Stimulated activated naive CD4-positive, alpha-beta T cell treated with Interleukin-2 at 50 U/mL for 16 hours (primary cell): ENCODE data around the gene PAWR.
"Not testable (repeated sequence)": the region's sequence is repeated elsewhere in the genome, so short reads cannot be mapped to it uniquely, and the experiment has no call there.

Source experiments
- DNase-seq: peaks from one replicate; lab custom pipeline; 2025; lab: John Stamatoyannopoulos, UW

Gene PAWR

DNA sequence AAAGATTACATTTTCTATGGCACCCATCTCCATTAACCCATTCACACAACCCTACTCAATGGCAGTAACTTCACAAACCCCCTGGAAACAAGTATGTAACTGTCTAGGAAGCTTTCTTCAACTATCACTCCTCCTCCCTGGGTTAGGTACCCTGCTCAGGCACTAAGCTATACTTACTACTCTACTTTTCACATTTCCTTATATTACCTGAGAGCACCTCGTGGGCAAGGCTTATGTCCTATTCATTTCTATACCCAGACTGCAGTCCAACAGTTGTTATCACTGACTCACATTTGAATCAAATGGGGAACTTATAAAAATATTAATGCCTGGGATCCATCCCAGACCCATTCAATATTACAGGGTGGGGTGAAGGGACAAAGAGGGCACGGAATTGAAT is 4.6 kb downstream of the PAWR start:
- DNase-seq: no peak

- DNase-seq: no peak
Observed at GRCh38 chr12:79685068-79685467, 5.7 kb downstream of the PAWR start.

- DNase-seq: not testable (repeated sequence)
Observed at GRCh38 chr12:79684338-79684737, 6.4 kb downstream of the PAWR start.

- no peak for DNase-seq
Observed at GRCh38 chr12:79682593-79682992, 8.2 kb downstream of the PAWR start.

DNA sequence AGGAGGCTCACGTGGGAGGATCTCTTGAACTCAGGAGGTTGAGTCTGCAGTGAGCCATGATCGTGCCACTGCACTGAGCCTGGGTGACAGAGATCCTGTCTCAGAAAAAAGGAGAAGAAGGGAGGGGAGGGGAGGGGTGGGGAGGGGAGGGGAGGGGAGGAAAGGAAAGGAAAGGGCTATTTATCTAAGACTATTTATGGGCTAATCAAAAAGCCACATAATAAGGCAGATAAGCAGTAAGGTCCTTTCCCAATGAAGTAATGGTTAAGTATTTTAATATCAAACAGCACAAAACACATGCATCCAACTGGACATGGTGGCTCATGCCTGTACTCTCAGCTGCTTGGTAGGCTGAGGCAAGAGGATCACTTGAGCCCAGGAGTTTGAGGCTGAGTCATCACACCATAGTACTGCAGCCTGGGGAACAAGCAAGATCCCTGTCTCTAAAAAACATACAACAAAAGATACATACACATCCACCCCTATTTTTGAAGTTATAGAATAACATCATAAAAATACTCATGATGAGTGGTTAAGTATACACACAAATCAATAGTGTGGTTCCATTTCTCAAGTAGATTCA is 9.7 kb downstream of the PAWR start:
- no peak for DNase-seq

DNA sequence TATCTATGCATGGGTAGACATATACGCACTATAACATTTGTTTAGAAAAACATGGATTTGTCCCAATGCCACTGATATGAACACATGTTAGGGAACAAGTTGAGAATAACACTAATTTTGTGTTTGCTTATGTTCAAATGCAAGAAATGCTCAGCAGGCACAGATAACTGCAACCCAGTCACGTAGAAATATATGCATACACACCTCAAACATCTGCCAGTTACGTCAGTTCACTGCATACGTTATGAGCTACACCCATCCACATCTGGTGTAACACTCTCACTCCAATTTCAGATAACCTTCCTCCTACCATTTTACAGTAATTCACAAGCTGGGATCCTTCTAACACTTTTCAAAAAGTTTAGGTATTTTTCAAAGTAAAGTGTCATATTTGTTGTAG is 10.7 kb downstream of the PAWR start:
- no peak for DNase-seq

DNA sequence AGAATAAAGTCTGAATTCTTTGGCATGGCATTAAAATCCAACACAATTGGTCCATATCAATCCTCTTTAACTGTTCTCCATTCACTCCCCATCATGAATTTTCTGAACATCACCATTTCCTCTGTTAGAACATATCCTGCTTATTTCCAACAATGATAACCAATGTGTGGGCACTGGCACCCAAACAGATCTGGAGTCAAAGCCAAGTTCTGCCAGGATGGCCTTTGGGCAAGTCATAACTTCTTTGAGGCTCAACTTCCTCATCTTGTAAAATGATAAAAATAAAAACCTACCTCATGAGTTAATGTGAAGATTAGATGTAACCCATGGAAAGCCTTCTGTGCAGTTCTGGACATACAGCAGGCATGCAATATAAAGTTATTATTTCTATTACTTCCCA is 12.5 kb downstream of the PAWR start:
- no peak for DNase-seq

DNA sequence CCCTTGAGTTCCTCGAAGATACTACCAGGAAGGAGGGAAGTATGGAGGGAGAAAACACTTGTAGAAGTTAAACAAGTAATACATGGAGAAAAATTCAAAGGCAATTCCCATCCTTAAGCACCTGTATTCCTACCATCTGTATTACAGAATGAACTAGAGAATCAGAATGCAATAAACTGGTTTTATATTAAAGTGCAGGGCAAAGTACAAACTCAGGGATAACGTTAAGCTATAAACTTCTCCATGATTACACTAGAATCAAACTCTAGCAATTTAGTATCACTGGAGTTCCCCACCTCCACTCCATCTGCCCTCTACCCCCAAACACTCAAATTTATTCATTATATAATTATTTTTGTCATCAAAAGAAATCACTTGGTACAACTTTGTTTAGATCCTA is 13.1 kb downstream of the PAWR start:
- no peak for DNase-seq

DNA sequence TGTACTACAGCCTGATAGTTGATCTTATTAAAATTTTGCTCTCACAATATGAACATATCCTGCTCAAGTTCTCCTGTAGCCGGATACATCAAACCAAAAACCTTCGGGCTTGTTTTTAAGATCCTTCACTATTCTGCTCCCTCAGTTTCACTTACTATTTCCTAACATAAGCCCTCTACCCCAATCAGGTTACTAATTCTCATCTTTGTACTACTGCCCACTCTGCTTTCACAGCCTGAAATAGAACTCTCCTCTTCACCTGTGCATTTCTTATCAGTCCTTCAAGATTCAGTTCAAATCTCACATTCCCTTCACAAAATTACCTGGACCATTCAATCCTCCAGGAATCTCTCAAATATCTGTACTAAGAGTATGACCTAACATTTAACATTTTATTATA is 14.2 kb downstream of the PAWR start:
- DNase-seq: no peak

- no peak for DNase-seq
Observed at GRCh38 chr12:79674629-79675028, 16.1 kb downstream of the PAWR start.

GRCh38 chr12:79673354-79673753 is 17.4 kb downstream of the PAWR start:
- DNase-seq: no peak

DNA sequence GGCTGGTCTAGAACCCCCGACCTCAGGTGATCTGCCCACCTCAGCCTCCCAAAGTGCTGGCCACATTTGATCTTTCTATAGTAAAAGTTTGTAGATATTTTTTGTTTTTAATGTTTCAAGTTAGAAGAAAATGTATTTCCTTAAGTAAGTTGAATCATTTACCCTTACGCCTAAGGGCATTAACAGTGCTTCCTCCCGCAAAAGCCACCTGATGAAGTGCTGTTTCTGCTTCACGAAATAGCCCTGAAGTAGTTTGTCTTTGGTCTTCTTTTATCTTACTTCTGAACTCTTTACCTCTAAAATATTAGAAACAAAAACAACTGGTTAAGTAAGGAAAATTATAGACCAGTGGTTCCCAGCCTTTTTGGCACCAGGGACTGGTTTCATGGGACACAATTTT is 22.7 kb downstream of the PAWR start:
- DNase-seq: no peak

DNA sequence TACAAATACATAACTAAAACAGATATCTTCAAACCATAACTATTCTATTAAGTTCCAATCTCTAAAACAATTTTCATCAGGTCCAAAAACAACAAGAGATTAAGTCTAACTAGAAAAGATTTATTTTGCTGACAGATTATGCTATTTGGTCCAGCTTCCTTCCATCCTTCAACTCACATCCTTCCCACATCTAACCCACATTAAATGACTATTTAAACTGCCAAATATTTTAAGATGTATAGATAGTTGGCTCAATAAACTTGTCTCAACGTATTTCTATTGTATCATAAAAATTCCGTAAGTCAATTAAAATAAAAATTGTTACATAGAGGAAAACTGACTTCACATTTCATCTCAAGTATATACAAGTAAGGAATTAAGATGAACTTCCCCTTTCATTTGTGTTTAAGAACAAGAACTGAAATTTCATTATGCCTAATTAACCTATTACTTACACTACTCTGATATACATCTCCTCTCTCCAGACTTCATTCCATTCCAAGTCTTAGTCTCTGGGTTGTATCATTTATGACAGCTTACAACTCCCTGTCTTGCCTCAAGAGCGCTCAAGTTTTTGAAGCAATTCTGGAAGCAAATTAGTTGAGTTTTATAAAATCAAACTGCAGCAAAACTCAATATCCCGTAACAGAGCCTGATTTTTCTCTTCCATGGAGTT is 25.4 kb downstream of the PAWR start:
- no peak for DNase-seq

DNA sequence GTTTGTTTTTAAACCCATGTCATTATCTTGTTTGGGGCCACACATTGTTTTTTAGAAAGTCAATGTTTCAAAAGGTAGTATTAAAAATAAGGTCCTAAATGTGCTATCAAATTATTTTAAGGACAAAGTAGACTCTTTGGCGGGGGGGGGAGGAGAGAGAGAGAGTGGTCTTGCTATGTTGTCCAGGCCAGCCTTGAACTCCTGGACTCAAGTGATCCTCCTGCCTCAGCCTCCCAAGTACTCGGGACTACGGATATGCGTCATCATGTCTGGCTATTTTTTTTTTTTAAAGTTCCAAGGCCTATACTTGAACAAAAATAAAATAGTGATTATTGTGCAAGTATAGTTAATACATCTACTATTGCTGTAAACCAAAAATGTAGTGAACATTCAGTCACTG is 26.2 kb downstream of the PAWR start:
- DNase-seq: no peak

DNA sequence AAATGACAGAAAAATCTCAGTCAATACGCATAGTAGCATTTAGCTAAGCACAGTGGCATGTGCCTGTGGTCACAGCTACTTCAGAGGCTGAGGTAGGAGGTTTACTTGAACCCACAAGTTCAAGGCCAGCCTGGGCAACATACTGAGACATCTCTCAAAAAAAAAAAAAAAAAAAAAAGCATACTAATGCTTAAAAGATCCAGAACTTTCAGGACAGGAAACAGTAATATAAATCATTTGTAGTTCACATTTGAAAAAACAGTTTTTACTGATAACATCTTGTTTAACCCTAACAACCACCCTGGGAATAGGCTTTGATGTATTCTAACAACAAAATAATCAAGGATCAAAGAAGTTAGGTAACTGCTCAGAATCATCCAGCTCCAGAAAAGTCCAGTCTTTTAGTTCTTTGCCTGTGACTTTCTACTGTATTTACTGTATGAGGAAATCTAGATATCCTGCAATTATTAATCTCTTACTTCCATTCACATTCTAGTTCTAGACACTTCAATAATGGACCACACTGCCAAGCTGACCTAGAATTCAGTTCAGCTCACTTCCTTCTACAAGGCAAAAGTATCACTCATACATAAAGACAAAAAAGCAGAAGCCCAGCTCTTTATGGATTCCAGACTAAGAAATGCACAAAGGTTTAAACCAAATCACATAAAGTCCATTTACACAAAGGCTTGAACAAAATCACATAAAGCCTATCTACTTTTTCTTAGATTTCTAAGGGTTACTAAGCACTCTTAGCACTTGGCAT is 28.5 kb downstream of the PAWR start:
- DNase-seq: no peak

GRCh38 chr12:79661629-79662028 is 29.1 kb downstream of the PAWR start:
- no peak for DNase-seq

- DNase-seq: no peak
Observed at GRCh38 chr12:79659961-79660431, 30.8 kb downstream of the PAWR start.

- no peak for DNase-seq
Observed at GRCh38 chr12:79658221-79658620, 32.5 kb downstream of the PAWR start.

- DNase-seq: no peak
Observed at GRCh38 chr12:79657136-79657535, 33.6 kb downstream of the PAWR start.

- no peak for DNase-seq
Observed at GRCh38 chr12:79655036-79655435, 35.7 kb downstream of the PAWR start.

- DNase-seq: no peak
Observed at GRCh38 chr12:79652521-79652920, 38.2 kb downstream of the PAWR start.

DNA sequence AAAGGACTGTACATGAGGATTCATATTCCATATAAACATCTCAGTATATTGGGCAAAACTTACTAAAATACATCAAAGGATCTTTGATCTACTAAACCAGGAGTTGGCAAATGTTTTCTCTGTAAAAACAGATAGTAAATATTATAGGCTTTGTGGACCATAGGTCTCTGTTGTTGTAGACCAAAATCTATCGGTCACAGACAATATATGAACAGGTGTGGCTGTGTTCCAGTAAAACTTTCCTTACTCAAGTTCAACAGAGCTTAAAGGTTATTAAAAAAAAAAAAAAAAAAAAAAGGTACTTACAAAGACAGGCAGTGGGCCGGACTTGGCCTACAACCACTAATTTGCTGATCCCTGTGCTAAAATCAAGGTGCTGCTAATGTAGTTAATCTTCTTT is 40.3 kb downstream of the PAWR start:
- DNase-seq: no peak

- DNase-seq: no peak
Observed at GRCh38 chr12:79648881-79649280, 41.9 kb downstream of the PAWR start.
